Globus pallidus (tissue), 1 donor: Measurements from ENCODE around the gene SPOCK1.
"Not testable (repeated sequence)": the region's sequence is repeated elsewhere in the genome, so short reads cannot be mapped to it uniquely, and the experiment has no call there.

Experiments used
- DNase-seq: peaks from one replicate; pipeline ENCODE4 v3.0.0-alpha.2; 2015; ENCODE audit warnings: low spot score

The SPOCK1 gene

GRCh38 chr5:137263371-137264005, 235.6 kb downstream of the SPOCK1 start:
- DNase-seq: no peak

- no peak for DNase-seq
Observed at GRCh38 chr5:137262818-137263217, 236.3 kb downstream of the SPOCK1 start.

DNA sequence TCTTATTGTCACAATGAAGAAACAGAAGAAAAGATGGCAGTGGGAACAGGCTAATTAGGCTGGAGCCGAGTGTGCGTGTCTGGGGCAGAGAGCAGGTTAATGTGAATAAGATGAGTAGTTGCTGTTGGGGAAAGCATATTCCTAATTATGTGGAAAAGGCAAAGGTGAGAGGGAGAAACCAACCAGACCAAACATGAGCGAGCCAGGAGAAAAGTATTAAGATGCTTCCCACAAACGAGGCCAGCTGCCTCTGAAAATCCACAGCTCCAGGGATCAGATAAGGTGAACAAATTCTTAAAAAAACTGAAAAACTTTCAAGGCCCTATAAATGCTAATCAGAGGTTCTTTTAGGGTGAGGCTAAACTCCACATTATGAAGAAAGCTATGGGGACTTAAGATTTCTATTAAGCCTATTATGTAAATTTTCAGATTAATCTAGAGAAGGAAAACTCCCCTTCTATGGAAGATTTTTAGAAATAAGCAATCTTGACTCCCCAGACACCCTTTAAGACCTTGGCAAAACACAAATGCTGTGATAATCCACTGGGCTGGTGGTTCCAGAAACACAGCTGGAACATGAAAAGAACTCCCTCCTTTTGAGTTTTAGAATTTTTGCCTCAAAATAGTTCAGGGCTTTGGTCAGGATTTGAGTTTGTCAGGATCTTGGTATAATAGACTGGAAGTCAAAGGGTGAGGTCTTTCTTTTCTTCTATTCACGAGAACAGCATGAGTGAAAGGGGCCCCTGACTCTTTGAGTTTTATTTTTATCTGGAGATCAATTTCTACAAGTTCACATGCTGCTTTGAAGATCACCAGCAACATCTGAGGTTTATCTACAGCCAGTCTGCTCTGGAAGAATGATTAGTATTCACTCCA, 238.1 kb downstream of the SPOCK1 start:
- no peak for DNase-seq

DNA sequence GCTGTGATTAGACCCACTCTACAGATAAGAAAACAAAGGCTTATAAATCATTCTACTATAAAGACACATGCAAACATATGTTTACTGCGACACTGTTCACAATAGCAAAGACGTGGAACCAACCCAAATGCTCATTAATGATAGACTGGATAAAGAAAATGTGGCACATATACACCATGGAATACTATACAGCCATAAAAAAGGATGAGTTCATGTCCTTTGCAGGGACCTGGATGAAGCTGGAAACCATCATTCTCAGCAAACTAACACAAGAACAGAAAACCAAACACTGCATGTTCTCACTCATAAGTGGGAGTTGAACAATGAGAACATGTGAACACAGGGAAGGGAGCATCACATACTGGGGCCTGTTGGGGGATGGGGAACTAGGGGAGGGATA, 240.0 kb downstream of the SPOCK1 start:
- not testable (repeated sequence) for DNase-seq

GRCh38 chr5:137254119-137255090, 244.7 kb downstream of the SPOCK1 start:
- peak; percentile 72 for DNase-seq

DNA sequence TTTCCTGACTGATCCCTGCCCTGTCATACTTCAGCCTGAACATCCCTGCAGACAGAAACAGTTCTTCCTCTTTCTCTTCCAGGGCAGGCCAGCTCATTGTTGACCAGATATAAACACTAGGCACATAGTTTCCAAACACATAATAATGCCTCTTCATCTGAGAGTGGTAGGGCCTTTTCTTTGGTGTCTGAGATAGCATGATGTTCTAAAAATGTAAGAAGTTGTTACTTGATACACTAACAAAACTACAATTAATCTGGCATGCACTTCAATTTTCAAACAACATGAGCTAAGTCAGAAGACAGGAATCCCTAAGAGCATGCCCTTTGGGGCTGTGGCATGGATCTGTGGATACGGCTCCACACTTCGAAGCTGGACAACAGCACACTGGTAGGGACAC, 246.6 kb downstream of the SPOCK1 start:
- DNase-seq: peak; percentile 29

- peak; percentile 15 for DNase-seq
Observed at GRCh38 chr5:137250421-137250820, 248.7 kb downstream of the SPOCK1 start.

- DNase-seq: no peak
Observed at GRCh38 chr5:137248527-137248926, 250.6 kb downstream of the SPOCK1 start.

GRCh38 chr5:137245438-137245837, 253.7 kb downstream of the SPOCK1 start:
- DNase-seq: no peak

DNA sequence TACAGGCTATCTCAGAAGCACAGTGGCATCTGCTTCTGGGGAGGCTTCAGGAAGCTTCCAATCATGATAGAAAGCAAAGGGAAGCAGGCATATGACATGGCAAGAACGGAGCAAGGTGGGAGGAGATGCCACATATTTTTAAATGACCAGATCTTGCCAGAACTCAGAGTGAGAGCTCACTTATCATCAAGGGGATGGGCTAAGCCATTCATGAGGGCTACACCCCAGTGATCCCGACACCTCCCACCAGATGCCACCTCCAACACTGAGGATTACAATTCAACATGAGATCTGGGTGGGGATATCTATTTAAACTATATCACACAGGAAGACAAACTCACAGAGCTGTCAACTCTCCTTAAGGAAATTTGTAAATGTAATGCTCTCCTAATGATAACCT, 258.8 kb downstream of the SPOCK1 start:
- DNase-seq: no peak

DNA sequence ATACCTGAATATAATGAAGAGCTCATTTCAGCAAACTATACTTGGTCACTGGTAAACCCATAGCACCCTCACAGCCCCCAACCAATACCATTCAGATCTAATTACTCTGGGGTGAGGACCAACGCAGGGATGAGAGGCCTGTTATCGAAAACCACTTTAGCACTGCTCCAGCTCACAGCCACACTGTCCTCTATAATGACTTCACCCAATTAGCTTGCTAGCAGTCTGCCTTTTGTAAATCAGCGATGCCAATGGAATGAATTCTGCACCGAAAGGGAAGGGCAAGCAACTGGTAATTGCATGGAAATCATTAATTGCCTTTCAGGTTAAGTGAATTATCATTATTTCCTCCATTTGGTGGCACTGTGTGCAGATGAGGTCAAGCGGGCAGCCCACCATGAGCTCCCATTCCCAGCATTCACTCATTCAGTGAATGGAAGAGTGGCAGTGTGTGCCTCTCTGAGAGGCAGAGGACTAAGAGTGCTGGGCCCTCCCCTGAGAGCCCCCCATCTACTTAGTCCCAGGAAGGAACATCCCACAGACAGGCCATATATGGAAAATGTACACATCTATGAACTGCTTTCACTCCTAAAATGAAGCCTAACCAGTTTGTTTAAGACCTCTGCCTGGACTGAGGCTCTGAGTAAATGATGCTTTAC, 262.1 kb downstream of the SPOCK1 start:
- DNase-seq: no peak

DNA sequence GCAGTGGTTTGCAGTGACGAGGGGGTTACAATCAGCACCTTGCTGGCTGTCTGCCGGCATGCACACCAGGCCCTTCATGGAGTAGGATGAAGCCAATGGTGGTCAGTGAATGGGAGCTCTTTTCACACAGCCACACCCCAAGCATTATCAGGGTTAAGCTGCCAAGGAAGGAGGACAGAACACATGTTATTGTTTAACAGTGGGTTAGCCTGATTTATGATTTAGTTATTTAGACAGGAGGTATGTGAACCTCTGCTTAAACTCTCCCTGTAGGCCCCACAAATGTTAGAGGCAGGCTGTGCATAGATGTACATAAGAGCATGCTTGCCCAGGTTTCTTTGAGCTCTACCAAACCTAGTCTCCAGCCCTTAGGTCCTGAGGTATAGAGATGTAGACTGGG, 262.9 kb downstream of the SPOCK1 start:
- DNase-seq: no peak

- DNase-seq: no peak
Observed at GRCh38 chr5:137234973-137235943, 263.9 kb downstream of the SPOCK1 start.

GRCh38 chr5:137233726-137234125, 265.4 kb downstream of the SPOCK1 start:
- no peak for DNase-seq

DNA sequence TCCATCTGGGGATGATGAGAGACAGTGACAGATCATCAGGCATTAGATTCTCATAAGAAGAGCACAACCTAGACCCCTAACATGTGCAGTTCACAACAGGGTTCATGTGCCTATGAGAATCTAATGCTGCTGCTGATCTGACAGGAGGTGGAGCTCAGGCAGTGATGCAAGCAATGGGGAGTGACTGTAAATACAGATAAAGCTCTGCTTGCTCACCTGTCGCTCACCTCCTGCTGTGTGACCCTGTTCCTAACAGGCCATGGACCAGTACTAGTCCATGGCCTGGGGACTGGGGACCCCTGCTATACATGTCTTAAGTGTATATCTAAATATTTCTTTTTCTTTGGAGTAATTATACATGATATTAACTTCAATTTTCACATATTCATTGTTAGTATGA, 265.8 kb downstream of the SPOCK1 start:
- not testable (repeated sequence) for DNase-seq

GRCh38 chr5:137231540-137231939, 267.6 kb downstream of the SPOCK1 start:
- DNase-seq: no peak

GRCh38 chr5:137228816-137229215, 270.3 kb downstream of the SPOCK1 start:
- no peak for DNase-seq

GRCh38 chr5:137226081-137226480, 273.0 kb downstream of the SPOCK1 start:
- no peak for DNase-seq

- DNase-seq: no peak
Observed at GRCh38 chr5:137223324-137224295, 275.5 kb downstream of the SPOCK1 start.
